HCEC 1CT (cell line): Measurements from ENCODE around the gene CUX1.
"Not testable (repeated sequence)": the region's sequence is repeated elsewhere in the genome, so short reads cannot be mapped to it uniquely, and the experiment has no call there.

ENCODE experiments used
- DNase-seq: peaks from one replicate; pipeline ENCODE4 v3.0.0-alpha.2; 2017

The CUX1 gene

GRCh38 chr7:102223184-102223583 is 405.8 kb downstream of the CUX1 start:
- no peak for DNase-seq

- DNase-seq = no peak
Observed at GRCh38 chr7:102225025-102225424, 407.6 kb downstream of the CUX1 start.

GRCh38 chr7:102227371-102227770 is 409.9 kb downstream of the CUX1 start:
- no peak for DNase-seq

GRCh38 chr7:102228935-102229334 is 411.5 kb downstream of the CUX1 start:
- DNase-seq = no peak

GRCh38 chr7:102230162-102230561 is 412.7 kb downstream of the CUX1 start:
- not testable (repeated sequence) for DNase-seq

GRCh38 chr7:102230593-102230992 is 413.2 kb downstream of the CUX1 start:
- DNase-seq = peak; percentile 81

- no peak for DNase-seq
Observed at GRCh38 chr7:102232611-102233286, 415.3 kb downstream of the CUX1 start.

- DNase-seq = no peak
Observed at GRCh38 chr7:102234131-102234530, 416.7 kb downstream of the CUX1 start.

- DNase-seq = no peak
Observed at GRCh38 chr7:102234801-102235550, 417.6 kb downstream of the CUX1 start.

GRCh38 chr7:102236102-102236501 is 418.7 kb downstream of the CUX1 start:
- no peak for DNase-seq

- DNase-seq = peak; percentile 55
Observed at GRCh38 chr7:102236592-102237287, 419.3 kb downstream of the CUX1 start.

GRCh38 chr7:102239206-102239820 is 421.9 kb downstream of the CUX1 start:
- DNase-seq = no peak

- no peak for DNase-seq
Observed at GRCh38 chr7:102241431-102241830, 424.0 kb downstream of the CUX1 start.

- DNase-seq = no peak
Observed at GRCh38 chr7:102244601-102245000, 427.2 kb downstream of the CUX1 start.

- no peak for DNase-seq
Observed at GRCh38 chr7:102248081-102248455, 430.6 kb downstream of the CUX1 start.

GRCh38 chr7:102248456-102249395 is 431.3 kb downstream of the CUX1 start:
- no peak for DNase-seq

GRCh38 chr7:102251531-102252365 is 434.3 kb downstream of the CUX1 start:
- no peak for DNase-seq

GRCh38 chr7:102252366-102252982 is 435.0 kb downstream of the CUX1 start:
- DNase-seq = no peak

GRCh38 chr7:102253066-102253972 is 435.9 kb downstream of the CUX1 start:
- no peak for DNase-seq

GRCh38 chr7:102253973-102254370 is 436.5 kb downstream of the CUX1 start:
- DNase-seq = no peak
